Dermis blood vessel endothelial cell (primary cell): ENCODE results near the gene OTOF. TPM values are rescaled to one million over a fixed set of nuclear protein-coding genes. Genes with fewer than 3 reads are reported as not detected.

ENCODE experiments used
- DNase-seq: peaks from one replicate; pipeline ENCODE4 v3.0.0; 2010
- total RNA-seq: library from RNA; depleted of rRNA; stranded (reverse); fragments of >200 nt; gene quantifications from 2 replicates; pipeline ENCODE4 v1.2.3, GENCODE V29; 2014

OTOF gene
- total RNA-seq, 1 donor from 2014 or later, result 89.5 TPM

GRCh38 chr2:26464390-26465265 is 13.3 kb downstream of the OTOF start:
- no peak for DNase-seq

GRCh38 chr2:26463244-26464192 is 14.4 kb downstream of the OTOF start:
- no peak for DNase-seq

GRCh38 chr2:26462511-26463243 is 15.2 kb downstream of the OTOF start:
- DNase-seq, result peak; percentile 80

- DNase-seq, result no peak
These were observed 15.8 kb downstream of the OTOF start for GRCh38 chr2:26462100-26462499.

GRCh38 chr2:26461601-26462023 is 16.3 kb downstream of the OTOF start:
- no peak for DNase-seq

GRCh38 chr2:26460613-26461031 is 17.3 kb downstream of the OTOF start:
- DNase-seq, result no peak

GRCh38 chr2:26459991-26460612 is 17.8 kb downstream of the OTOF start:
- no peak for DNase-seq

GRCh38 chr2:26458365-26459042 is 19.4 kb downstream of the OTOF start:
- DNase-seq, result no peak

- DNase-seq, result no peak
These were observed 20.1 kb downstream of the OTOF start for GRCh38 chr2:26457695-26458364.

GRCh38 chr2:26457251-26457666 is 20.7 kb downstream of the OTOF start:
- DNase-seq, result no peak

- no peak for DNase-seq
These were observed 21.3 kb downstream of the OTOF start for GRCh38 chr2:26456440-26457250.

GRCh38 chr2:26455670-26456439 is 22.1 kb downstream of the OTOF start:
- DNase-seq, result peak; percentile 82

- DNase-seq, result no peak
These were observed 22.8 kb downstream of the OTOF start for GRCh38 chr2:26455037-26455669.

- DNase-seq, result no peak
These were observed 23.3 kb downstream of the OTOF start for GRCh38 chr2:26454561-26455001.

- DNase-seq, result peak; percentile 80
These were observed 24.2 kb downstream of the OTOF start for GRCh38 chr2:26453421-26454329.

GRCh38 chr2:26451700-26452099 is 26.2 kb downstream of the OTOF start:
- no peak for DNase-seq

- no peak for DNase-seq
These were observed 27.8 kb downstream of the OTOF start for GRCh38 chr2:26450031-26450635.
